ENCODE results near the gene CHD5. TPM values are rescaled to one million over a fixed set of nuclear protein-coding genes. Genes with fewer than 3 reads are reported as not detected.

Gene CHD5
- total and polyA plus RNA-seq, 12 donors, result 0.01 to 0.78 (median 0.17) TPM

- 61 to 63% methylated on average over 13 of the region's 13 CpGs for WGBS, 2 donors
- no peak for DNase-seq
- H3K4me1 ChIP-seq, result peaks cover 0 to 7% (median 0%) of the 10 kb centered on the region in 9 donors
- no peaks in the 10 kb centered on the region for H3K36me3 ChIP-seq
- no peak overlapping the region for H3K4me3 ChIP-seq
- no peak for ATAC-seq
- TF ChIP-seq CTCF (IDR thresholded peaks at IDR 0.05), result no peak
- no peaks in the 10 kb centered on the region for H3K9me3 ChIP-seq
- no peak overlapping the region for H3K27ac ChIP-seq
- peaks cover 0 to 72% (median 49%) of the 10 kb centered on the region in 7 donors for H3K27me3 ChIP-seq
- intact Hi-C loops (cut with DNase I), result no loop called here
Observed at GRCh38 chr1:6162773-6163172, 17.3 kb downstream of the CHD5 start.

- H3K27me3 ChIP-seq, result peaks cover 0 to 68% (median 49%) of the 10 kb centered on the region in 7 donors
- no peak for DNase-seq
- no peak for ATAC-seq
- H3K9me3 ChIP-seq, result no peaks in the 10 kb centered on the region
- no peak overlapping the region for H3K4me3 ChIP-seq
- 74 to 77% methylated on average over 7 of the region's 7 CpGs for WGBS, 2 donors
- no peak for TF ChIP-seq CTCF (IDR thresholded peaks at IDR 0.05)
- intact Hi-C loops (cut with DNase I), result no loop called here
- H3K27ac ChIP-seq, result no peak overlapping the region
- no peaks in the 10 kb centered on the region for H3K36me3 ChIP-seq
- H3K4me1 ChIP-seq, result peaks cover 0 to 7% (median 0%) of the 10 kb centered on the region in 9 donors
Observed at GRCh38 chr1:6162341-6162740, 17.8 kb downstream of the CHD5 start.

- Histone ChIP-seq H3K9me3 (no peaks in the 10 kb centered on the region), H3K4me3 (no peak overlapping the region), H3K27me3 (peaks cover 0 to 44% (median 30%) of the 10 kb centered on the region in 7 donors), H3K36me3 (no peaks in the 10 kb centered on the region), H3K27ac (no peak overlapping the region), H3K4me1 (peaks cover 0 to 7% (median 0%) of the 10 kb centered on the region in 9 donors)
- ATAC-seq, result no peak
- 73 to 80% methylated on average over 8 of the region's 8 CpGs for WGBS, 2 donors
- intact Hi-C loops (cut with DNase I), result loop anchor here in 2 of 10 donors (10.0 kb wide), 2 partner anchors 53 to 497 kb away; no protein-coding TSS in a partner anchor
- DNase-seq, result no peak
- no peak for TF ChIP-seq CTCF (IDR thresholded peaks at IDR 0.05)
Observed at GRCh38 chr1:6158181-6158580, 21.9 kb downstream of the CHD5 start.

GRCh38 chr1:6157528-6158174, 22.5 kb downstream of the CHD5 start:
- Histone ChIP-seq H3K9me3 (no peaks in the 10 kb centered on the region), H3K4me3 (no peak overlapping the region), H3K36me3 (no peaks in the 10 kb centered on the region), H3K27ac (no peak overlapping the region), H3K27me3 (peaks cover 0 to 41% (median 25%) of the 10 kb centered on the region in 7 donors), H3K4me1 (peaks cover 0 to 7% (median 0%) of the 10 kb centered on the region in 9 donors)
- intact Hi-C loops (cut with DNase I), result loop anchor here in 2 of 10 donors (10.0 kb wide), 2 partner anchors 53 to 497 kb away; no protein-coding TSS in a partner anchor
- TF ChIP-seq CTCF (IDR thresholded peaks at IDR 0.05), result no peak
- WGBS, 2 donors, result 64 to 71% methylated on average over 15 of the region's 15 CpGs
- DNase-seq, result no peak
- ATAC-seq, result no peak
